Measurements from ENCODE around the gene PTPRU.

PTPRU gene

GRCh38 chr1:29247571-29248273 is 11.4 kb downstream of the PTPRU start:
- no peak for DNase-seq

- no peak for DNase-seq
Observed at GRCh38 chr1:29248409-29248808, 12.1 kb downstream of the PTPRU start.

- DNase-seq, result no peak
Observed at GRCh38 chr1:29249170-29249691, 12.9 kb downstream of the PTPRU start.

- no peak for DNase-seq
Observed at GRCh38 chr1:29249951-29250581, 13.7 kb downstream of the PTPRU start.

GRCh38 chr1:29251164-29252124 is 15.1 kb downstream of the PTPRU start:
- no peak for DNase-seq

- DNase-seq, result no peak
Observed at GRCh38 chr1:29253180-29253579, 16.9 kb downstream of the PTPRU start.

- DNase-seq, result no peak
Observed at GRCh38 chr1:29254346-29254745, 18.0 kb downstream of the PTPRU start.

- no peak for DNase-seq
Observed at GRCh38 chr1:29255134-29255666, 18.9 kb downstream of the PTPRU start.

GRCh38 chr1:29256394-29256793 is 20.1 kb downstream of the PTPRU start:
- no peak for DNase-seq

- DNase-seq, result no peak
Observed at GRCh38 chr1:29256979-29257804, 20.9 kb downstream of the PTPRU start.

- DNase-seq, result no peak
Observed at GRCh38 chr1:29258189-29258975, 22.1 kb downstream of the PTPRU start.

- DNase-seq, result no peak
Observed at GRCh38 chr1:29258976-29259801, 22.9 kb downstream of the PTPRU start.

- peak; percentile 57 for DNase-seq
Observed at GRCh38 chr1:29259802-29260441, 23.6 kb downstream of the PTPRU start.

- no peak for DNase-seq
Observed at GRCh38 chr1:29260531-29260930, 24.2 kb downstream of the PTPRU start.

- DNase-seq, result no peak
Observed at GRCh38 chr1:29264773-29265389, 28.6 kb downstream of the PTPRU start.

GRCh38 chr1:29266912-29267311 is 30.6 kb downstream of the PTPRU start:
- no peak for DNase-seq

GRCh38 chr1:29267321-29268070 is 31.2 kb downstream of the PTPRU start:
- DNase-seq, result no peak

- no peak for DNase-seq
Observed at GRCh38 chr1:29269382-29269781, 33.1 kb downstream of the PTPRU start.
